HG03196 (cell line): ENCODE results near the gene MCL1.
"Not testable (repeated sequence)": the region's sequence is repeated elsewhere in the genome, so short reads cannot be mapped to it uniquely, and the experiment has no call there.

ENCODE experiments used
- ATAC-seq: cut with Tn5 transposase; IDR thresholded peaks from one replicate; pipeline ENCODE4 v1.9.1; 2021; ENCODE audit not compliant: unreplicated experiment

Gene MCL1

GRCh38 chr1:150579110-150579944 is at the start of gene MCL1:
TSS of gene MCL1 (minus strand) at chr1:150579610. CDS start at chr1:150579530, 80 bp downstream.
- peak; percentile 89 for ATAC-seq

GRCh38 chr1:150628766-150629114 is 49.3 kb upstream of the MCL1 start:
- no peak for ATAC-seq

DNA sequence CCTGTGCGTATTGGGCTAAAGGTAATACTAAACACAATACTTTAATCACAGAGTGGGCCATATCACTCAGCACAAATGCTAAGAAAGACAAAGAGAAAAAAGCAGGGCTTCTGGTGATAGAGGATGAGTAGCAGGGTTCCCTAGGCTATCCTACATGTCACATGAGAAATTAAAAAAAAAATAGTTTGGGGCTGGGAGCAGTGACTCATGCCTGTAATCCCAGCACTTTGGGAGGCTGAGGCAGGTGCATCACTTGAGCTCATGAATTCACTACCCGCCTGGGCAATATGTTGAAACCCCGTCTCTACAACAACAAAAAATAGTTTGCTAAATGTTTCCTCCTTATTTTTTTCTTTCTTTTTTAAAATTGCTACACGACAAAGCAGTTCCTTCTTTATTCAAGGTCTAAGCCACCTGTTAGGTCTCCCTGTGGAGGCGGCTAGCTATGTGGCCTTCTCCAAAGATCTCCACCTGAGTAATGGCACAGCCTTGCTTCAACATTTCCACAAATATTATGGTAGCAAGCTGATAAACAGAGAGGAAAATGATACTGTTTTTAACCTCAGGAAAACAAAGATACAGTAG is 48.5 kb upstream of the MCL1 start:
- no peak for ATAC-seq

GRCh38 chr1:150626150-150626549 is 46.7 kb upstream of the MCL1 start:
- ATAC-seq = no peak

- ATAC-seq = not testable (repeated sequence)
Measured at GRCh38 chr1:150624546-150624945, 45.1 kb upstream of the MCL1 start.

DNA sequence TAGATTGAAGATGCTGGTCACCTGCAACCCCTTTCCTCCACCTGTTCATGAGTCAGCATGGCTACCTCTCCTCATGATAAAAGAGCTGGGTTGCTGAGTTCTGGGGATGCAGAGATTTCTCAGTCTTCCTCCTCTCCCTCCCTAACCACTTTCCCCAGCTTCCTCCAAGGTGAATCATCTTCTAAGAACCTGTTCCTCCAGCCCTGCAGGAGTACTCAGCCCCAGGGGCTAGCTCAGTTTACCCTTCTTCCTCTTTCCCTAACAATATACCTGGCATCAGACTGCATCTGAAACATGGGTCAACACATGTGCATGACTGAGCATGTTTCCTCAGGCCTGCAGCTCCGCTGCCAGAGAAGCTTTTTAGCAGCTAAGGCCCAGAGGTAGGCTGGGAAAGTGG is 44.7 kb upstream of the MCL1 start:
- ATAC-seq = not testable (repeated sequence)

GRCh38 chr1:150622303-150622975 is 43.0 kb upstream of the MCL1 start:
- no peak for ATAC-seq

DNA sequence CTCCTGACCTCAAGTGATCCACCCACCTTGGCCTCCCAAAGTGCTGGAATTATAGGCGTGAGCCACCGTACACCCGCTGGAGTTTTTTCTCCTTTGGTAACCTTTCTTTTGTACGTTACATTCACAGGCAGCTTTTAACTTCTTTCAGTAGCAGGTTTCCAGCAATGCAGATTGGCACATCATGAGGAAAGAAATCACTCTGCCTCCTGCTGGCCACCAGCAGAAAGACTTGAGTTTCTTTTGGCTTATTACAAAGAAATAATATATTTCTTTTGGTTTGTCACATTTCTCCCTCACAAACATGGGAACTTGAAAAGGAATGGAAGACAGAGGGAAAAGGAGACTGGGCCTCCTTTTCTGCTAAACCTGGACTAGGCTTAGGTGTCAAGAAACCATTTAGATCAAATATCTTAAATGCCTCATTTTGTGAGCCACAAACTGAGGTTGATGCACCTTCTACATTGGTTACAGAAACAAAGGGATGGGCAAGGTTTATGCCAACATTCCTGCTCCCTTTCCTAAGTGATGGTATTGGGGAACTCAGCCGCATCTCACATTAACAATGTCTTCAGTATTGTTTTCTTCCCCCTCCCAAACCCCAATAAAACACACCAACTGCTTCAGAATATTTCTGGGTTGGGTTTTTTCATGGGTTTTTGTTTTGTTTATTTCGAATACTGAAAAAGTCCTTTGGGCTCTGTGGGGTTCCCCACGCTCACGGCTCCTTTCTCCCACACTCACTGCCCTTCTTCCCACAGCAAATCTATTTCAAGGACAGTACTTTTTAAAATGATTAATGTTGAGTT is 42.3 kb upstream of the MCL1 start:
- no peak for ATAC-seq

DNA sequence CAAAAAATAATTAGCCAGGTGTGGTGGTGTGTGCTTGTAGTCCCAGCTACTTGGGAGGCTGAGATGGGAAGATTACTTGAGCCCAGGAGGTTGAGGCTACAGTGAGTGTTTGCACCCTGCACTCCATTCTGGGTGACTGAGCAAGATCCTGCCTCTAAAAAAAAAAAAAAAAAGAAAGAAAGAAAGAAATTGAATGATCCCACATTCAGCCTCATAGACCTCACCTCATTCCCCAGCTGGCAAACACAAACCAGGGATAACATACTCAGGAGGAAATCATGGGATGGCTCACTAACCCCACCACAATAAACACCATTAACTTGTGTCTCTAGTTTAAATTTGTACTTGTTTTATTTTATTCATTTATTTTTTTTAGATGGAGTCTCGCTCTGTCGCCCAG is 41.5 kb upstream of the MCL1 start:
- ATAC-seq = no peak

GRCh38 chr1:150619576-150620509 is 40.4 kb upstream of the MCL1 start:
- ATAC-seq = no peak

DNA sequence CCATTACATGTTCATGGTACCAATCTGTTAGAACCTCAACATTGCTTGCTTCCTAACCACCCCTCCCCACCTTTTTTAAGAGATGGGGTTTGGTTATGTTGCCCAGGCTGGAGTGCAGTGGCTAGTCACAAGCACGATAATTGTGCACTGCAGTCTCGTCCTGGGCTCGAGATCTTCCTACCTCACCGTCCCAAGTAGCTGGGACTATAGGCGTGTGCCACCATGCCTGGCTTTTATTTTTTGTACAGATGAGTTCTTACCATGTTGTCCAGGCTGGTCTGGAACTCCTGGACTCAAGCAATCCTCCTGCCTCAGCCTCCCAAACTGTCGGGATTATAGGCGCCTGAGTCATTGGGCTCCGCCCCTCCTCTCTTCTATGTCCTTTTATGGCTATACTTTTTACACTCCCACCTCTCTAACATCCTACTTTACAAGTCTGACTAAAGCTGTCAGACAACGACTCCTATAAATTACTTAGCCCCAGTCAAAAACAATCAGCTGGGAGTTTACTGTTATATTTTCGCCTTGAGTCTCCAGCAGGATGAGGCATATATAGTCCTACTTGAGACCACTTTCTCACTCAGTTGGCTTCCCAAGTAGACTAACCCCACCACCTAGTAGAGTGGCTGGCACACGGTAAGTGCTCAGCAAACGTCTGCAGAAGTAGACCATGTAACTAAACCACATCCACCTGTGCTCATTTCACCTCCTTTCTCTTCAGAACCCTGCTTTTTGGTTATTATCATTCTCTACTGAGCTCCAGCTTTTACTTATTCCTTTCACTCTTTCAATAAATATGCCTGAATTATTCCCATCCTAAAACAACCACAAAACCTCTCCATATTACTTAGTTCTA is 36.2 kb upstream of the MCL1 start:
- ATAC-seq = no peak

GRCh38 chr1:150613061-150613920 is 33.9 kb upstream of the MCL1 start:
- peak; percentile 47 for ATAC-seq

GRCh38 chr1:150612014-150612345 is 32.6 kb upstream of the MCL1 start:
- no peak for ATAC-seq

DNA sequence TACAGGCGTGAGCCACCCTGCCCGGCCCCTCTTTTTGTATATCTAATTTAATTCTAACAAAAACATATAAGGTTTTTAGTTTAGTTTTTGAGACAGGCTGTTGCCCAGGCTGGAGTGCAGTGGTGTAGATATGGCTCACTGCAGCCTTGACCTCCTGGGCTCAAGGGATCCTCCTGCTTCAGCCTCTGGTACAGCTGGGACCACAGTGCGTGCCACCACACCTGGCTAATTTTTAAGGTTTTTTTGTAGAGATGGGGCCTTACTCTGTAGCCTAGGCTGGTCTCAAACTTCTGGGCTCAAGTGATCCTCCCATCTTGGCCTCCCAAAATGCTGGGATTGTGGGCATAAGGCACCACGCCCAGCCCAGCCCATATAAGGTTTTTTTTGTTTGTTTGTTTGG is 31.2 kb upstream of the MCL1 start:
- no peak for ATAC-seq

GRCh38 chr1:150609732-150610131 is 30.3 kb upstream of the MCL1 start:
- ATAC-seq = no peak

DNA sequence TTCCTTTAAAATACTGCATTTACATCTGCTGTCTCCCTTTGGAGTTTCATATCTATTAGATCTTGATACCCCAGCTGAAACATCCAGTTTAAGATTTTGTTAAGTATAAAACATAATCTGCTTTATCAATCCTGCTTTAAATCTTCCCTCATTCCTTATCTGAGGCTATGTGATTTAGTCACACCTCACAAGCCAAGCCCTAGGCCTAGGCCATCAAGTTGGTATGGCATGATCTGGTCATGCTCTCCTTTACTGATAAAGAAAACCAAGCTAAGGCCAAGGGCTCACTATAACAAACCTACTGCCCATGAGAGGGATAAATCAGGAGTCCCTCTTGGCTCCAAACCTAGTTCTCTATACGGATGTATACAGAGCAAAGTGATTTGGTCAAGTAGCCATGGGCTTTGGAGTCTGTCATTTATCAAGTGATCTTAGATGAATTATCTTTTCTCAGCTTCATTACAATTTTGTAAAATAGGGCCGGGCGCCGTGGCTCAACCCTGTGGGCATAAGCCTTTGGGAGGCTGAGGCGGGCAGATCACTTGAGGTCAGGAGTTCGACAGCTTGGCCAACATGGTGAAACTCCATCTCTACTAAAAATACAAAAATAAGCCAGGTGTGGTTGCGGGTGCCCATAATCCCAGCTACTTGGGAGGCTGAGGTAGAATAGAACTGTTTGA is 27.2 kb upstream of the MCL1 start:
- no peak for ATAC-seq

- not testable (repeated sequence) for ATAC-seq
Measured at GRCh38 chr1:150605451-150605731, 26.0 kb upstream of the MCL1 start.

- no peak for ATAC-seq
Measured at GRCh38 chr1:150604226-150604588, 24.8 kb upstream of the MCL1 start.
